Neural cell (in vitro differentiated cells): ENCODE data around the gene DPY30.

Experiments used
- EP300 ChIP-seq: fragments of 450-650 bp; conservative IDR thresholded peaks from 2 replicates; pipeline ENCODE4 v1.6.1; 2014; ENCODE audit warnings: antibody characterized with exemption, mild to moderate bottlenecking, moderate library complexity; ENCODE audit not compliant: poor library complexity, severe bottlenecking
- EZH2 ChIP-seq: fragments of 200-600, 300-800 bp; shearing (Covaris generic), sonication (generic); IDR thresholded peaks from 2 replicates; pipeline ENCODE4 v1.6.1; 2014; ENCODE audit warnings: antibody characterized with exemption, low read length, borderline replicate concordance, mild to moderate bottlenecking; ENCODE audit not compliant: insufficient read depth, poor library complexity, severe bottlenecking
- MXI1 ChIP-seq: fragments of 450-650 bp; conservative IDR thresholded peaks from 2 replicates; pipeline ENCODE4 v1.6.1; 2014; ENCODE audit warnings: antibody characterized with exemption, mild to moderate bottlenecking; ENCODE audit not compliant: poor library complexity, severe bottlenecking
- POLR2AphosphoS5 ChIP-seq: IDR thresholded peaks from 2 replicates; pipeline ENCODE4 v1.6.1; 2012
- RAD21 ChIP-seq: fragments of 450-650 bp; conservative IDR thresholded peaks from 2 replicates; pipeline ENCODE4 v1.6.1; 2014; ENCODE audit warnings: antibody characterized with exemption, mild to moderate bottlenecking, moderate library complexity
- TAF1 ChIP-seq: IDR thresholded peaks from 2 replicates; pipeline ENCODE4 v1.6.1; 2012; ENCODE audit warnings: low read depth
- TF ChIP-seq, protein P1 (sequence below): fragments of 450-650 bp; IDR thresholded peaks from 2 replicates; pipeline ENCODE4 v1.5.1; 2014; ENCODE audit warnings: antibody characterized with exemption, mild to moderate bottlenecking, moderate library complexity; ENCODE audit not compliant: poor library complexity, severe bottlenecking

DNA sequence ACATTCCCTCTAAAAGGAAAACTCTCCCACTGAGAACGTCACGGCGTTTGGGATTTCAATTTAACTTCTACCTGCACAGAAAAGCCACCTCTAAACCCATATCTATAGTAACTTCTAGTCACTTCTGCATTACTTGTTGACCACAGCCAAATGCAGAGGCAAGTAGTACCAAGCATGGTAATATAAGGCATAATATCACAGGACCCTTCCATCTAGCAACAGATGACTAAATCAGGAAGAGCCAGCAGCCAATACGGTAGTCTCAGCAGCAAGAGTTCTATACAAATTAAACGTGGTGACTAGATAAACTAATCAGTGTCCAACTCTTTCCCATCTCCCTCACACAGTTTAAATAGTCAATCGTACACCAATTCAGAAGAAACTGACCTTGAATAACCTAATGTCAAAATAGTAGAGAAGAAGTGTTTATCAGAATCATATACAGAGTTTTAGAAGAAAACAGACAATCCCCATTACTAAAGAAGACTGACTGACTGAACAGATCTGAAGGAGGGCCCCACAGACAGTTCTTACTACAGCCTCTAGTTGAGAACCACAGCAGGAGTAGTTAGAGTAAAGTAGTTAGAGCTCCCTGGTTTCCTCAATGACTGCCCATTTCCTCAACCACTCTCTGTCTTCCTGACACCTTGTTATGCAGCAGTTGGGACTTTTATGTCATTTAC lies 58.8 kb downstream of the DPY30 start:
- TF ChIP-seq, protein P1, sequence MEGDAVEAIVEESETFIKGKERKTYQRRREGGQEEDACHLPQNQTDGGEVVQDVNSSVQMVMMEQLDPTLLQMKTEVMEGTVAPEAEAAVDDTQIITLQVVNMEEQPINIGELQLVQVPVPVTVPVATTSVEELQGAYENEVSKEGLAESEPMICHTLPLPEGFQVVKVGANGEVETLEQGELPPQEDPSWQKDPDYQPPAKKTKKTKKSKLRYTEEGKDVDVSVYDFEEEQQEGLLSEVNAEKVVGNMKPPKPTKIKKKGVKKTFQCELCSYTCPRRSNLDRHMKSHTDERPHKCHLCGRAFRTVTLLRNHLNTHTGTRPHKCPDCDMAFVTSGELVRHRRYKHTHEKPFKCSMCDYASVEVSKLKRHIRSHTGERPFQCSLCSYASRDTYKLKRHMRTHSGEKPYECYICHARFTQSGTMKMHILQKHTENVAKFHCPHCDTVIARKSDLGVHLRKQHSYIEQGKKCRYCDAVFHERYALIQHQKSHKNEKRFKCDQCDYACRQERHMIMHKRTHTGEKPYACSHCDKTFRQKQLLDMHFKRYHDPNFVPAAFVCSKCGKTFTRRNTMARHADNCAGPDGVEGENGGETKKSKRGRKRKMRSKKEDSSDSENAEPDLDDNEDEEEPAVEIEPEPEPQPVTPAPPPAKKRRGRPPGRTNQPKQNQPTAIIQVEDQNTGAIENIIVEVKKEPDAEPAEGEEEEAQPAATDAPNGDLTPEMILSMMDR = no peak
- TF ChIP-seq EZH2 = no peak
- TF ChIP-seq POLR2AphosphoS5 = no peak
- TF ChIP-seq MXI1 = no peak
- no peak for TF ChIP-seq TAF1
- no peak for TF ChIP-seq EP300
- no peak for TF ChIP-seq RAD21
